ENCODE data around the gene IGHMBP2.

Gene IGHMBP2

DNA sequence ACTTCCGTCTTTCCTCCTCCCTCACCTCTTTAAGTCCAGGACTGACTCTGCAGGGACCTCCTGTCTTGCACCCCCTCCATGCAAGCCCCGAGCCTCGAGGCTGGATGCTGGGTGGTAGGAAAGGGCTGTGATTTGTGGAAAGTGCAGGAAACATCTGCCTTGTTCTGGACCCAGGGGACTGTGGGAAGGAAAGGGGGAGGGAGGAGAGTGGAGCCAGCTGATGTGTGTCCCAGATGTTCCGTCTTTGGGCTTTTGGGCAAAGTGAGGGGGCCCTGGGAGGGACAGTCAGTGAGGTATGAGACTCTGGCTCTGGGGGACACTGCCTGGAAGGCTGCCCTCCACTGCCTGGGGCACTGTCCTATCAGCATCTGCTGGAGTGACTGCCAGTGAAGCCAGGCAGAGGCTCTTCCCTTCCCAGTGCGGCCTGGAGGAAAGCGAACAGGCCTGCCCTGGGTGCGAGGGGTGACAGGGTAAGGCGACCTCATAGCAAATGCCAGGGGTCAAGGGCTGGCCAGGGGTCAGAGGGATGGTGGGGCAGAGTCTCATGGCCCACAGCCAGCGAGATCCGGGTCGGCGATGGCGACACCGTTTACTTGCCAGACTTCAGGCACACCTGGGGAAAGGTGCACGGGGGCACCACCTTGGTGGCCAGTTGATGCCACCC, 75.4 kb downstream of the IGHMBP2 start:
- H3K4me3 ChIP-seq (ENCODE audit: insufficient read depth, low read length, poor library complexity, severe bottlenecking) = no peak overlapping the region
- no peak overlapping the region for H3K27ac ChIP-seq (ENCODE audit: low read depth, low read length)
- H3K9me2 ChIP-seq (replicated peaks; ENCODE audit: insufficient read depth, low read length) = no peaks in the 10 kb centered on the region
- H3K9ac ChIP-seq (ENCODE audit: low read length) = no peak overlapping the region
- no peak overlapping the region for H3K4me2 ChIP-seq (ENCODE audit: low read depth, low read length, poor library complexity, severe bottlenecking)
- no peaks in the 10 kb centered on the region for H3F3A ChIP-seq (ENCODE audit: insufficient read depth)
- no peaks in the 10 kb centered on the region for H3K9me3 ChIP-seq (ENCODE audit: insufficient read depth, low read length)
- no peaks in the 10 kb centered on the region for H3K79me2 ChIP-seq (ENCODE audit: insufficient read depth, low read length)
- no peak for TF ChIP-seq EZH2phosphoT487 (conservative IDR thresholded peaks at IDR 0.05; ENCODE audit: low read length)
- TF ChIP-seq, protein P1, sequence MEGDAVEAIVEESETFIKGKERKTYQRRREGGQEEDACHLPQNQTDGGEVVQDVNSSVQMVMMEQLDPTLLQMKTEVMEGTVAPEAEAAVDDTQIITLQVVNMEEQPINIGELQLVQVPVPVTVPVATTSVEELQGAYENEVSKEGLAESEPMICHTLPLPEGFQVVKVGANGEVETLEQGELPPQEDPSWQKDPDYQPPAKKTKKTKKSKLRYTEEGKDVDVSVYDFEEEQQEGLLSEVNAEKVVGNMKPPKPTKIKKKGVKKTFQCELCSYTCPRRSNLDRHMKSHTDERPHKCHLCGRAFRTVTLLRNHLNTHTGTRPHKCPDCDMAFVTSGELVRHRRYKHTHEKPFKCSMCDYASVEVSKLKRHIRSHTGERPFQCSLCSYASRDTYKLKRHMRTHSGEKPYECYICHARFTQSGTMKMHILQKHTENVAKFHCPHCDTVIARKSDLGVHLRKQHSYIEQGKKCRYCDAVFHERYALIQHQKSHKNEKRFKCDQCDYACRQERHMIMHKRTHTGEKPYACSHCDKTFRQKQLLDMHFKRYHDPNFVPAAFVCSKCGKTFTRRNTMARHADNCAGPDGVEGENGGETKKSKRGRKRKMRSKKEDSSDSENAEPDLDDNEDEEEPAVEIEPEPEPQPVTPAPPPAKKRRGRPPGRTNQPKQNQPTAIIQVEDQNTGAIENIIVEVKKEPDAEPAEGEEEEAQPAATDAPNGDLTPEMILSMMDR (IDR thresholded peaks at IDR 0.05; ENCODE audit: insufficient read depth, low read length, poor library complexity, severe bottlenecking) = no peak
- H2AFZ ChIP-seq (ENCODE audit: low read depth, low read length, severe bottlenecking) = no peak overlapping the region
- H3K27me3 ChIP-seq (ENCODE audit: low read length) = no peaks in the 10 kb centered on the region
- H4K20me1 ChIP-seq (ENCODE audit: low read depth, low read length) = no peaks in the 10 kb centered on the region
- no peaks in the 10 kb centered on the region for H3K36me3 ChIP-seq (ENCODE audit: low read length)

DNA sequence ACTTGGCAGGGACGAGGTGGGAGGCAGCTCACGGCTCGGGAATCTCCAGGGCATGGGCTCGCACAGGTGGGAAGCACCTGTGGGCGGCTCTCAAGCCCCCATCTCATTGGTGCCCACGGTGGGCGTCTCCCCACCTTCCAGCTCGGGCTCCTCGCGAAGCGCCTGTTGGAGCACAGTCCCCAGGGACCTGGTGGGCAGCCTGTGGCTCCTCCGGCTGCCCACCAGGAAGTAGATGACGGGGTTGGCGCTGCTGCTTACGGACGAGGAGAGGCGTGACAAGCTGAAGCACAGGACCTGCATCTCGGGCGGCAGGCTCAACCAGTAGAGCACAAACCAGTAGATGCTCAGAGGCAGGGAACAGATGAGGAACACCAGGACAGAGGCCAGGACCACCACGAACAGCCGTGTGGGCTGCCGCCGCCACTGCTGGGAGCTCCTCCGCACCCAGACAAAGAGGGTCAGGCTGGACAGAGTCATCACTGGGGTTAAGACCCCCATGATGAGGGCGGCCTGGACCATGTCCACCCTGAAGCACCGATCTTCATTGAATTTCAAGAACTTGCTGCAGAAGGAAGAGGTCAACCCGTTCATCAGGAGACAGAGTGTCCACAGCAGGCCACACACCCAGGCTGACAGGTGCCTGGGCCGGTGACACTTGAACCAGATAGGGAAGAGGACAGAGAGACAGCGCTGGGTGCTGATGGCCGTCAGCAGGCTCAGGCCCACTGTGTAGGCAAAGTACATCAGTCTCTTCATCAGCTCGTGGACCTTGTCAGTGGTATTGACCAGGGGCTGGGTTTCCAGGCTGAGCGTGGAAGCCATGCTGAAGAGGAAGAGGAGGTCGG, 76.5 kb downstream of the IGHMBP2 start:
- Histone ChIP-seq H3K4me3 (ENCODE audit: insufficient read depth, low read length, poor library complexity, severe bottlenecking) (no peak overlapping the region), H3K4me2 (ENCODE audit: low read depth, low read length, poor library complexity, severe bottlenecking) (no peak overlapping the region), H3K36me3 (ENCODE audit: low read length) (no peaks in the 10 kb centered on the region), H2AFZ (ENCODE audit: low read depth, low read length, severe bottlenecking) (no peak overlapping the region), H3F3A (ENCODE audit: insufficient read depth) (no peaks in the 10 kb centered on the region), H3K79me2 (ENCODE audit: insufficient read depth, low read length) (no peaks in the 10 kb centered on the region), H3K27ac (ENCODE audit: low read depth, low read length) (no peak overlapping the region), H4K20me1 (ENCODE audit: low read depth, low read length) (no peaks in the 10 kb centered on the region), H3K27me3 (ENCODE audit: low read length) (no peaks in the 10 kb centered on the region), H3K9ac (ENCODE audit: low read length) (no peak overlapping the region), H3K9me3 (ENCODE audit: insufficient read depth, low read length) (no peaks in the 10 kb centered on the region), H3K9me2 (replicated peaks; ENCODE audit: insufficient read depth, low read length) (no peaks in the 10 kb centered on the region)
- TF ChIP-seq, protein P1 (IDR thresholded peaks at IDR 0.05; ENCODE audit: insufficient read depth, low read length, poor library complexity, severe bottlenecking) = no peak
- TF ChIP-seq EZH2phosphoT487 (conservative IDR thresholded peaks at IDR 0.05; ENCODE audit: low read length) = no peak

GRCh38 chr11:68980776-68981065, 77.0 kb downstream of the IGHMBP2 start, which contains the start of gene MRGPRD:
Gene MRGPRD (minus strand): TSS chr11:68980986. CDS start chr11:68980986, 0 bp downstream.
- Histone ChIP-seq H3K9me2 (replicated peaks; ENCODE audit: insufficient read depth, low read length) (no peaks in the 10 kb centered on the region), H3K4me2 (ENCODE audit: low read depth, low read length, poor library complexity, severe bottlenecking) (no peak within 1 kb of the TSS), H3K9me3 (ENCODE audit: insufficient read depth, low read length) (no peaks in the 10 kb centered on the region), H4K20me1 (ENCODE audit: low read depth, low read length) (no peaks in the 10 kb centered on the region), H3F3A (ENCODE audit: insufficient read depth) (no peaks in the 10 kb centered on the region), H3K36me3 (ENCODE audit: low read length) (no peaks in the 10 kb centered on the region), H3K9ac (ENCODE audit: low read length) (no peak within 1 kb of the TSS), H3K27me3 (ENCODE audit: low read length) (no peaks in the 10 kb centered on the region), H3K4me3 (ENCODE audit: insufficient read depth, low read length, poor library complexity, severe bottlenecking) (no peak within 1 kb of the TSS), H3K79me2 (ENCODE audit: insufficient read depth, low read length) (no peaks in the 10 kb centered on the region), H3K27ac (ENCODE audit: low read depth, low read length) (no peak within 1 kb of the TSS), H2AFZ (ENCODE audit: low read depth, low read length, severe bottlenecking) (no peak within 1 kb of the TSS)
- no peak for TF ChIP-seq EZH2phosphoT487 (conservative IDR thresholded peaks at IDR 0.05; ENCODE audit: low read length)
- TF ChIP-seq, protein P1 (IDR thresholded peaks at IDR 0.05; ENCODE audit: insufficient read depth, low read length, poor library complexity, severe bottlenecking) = no peak

Data from SU-DHL-6 (cell line).